ENCODE data around the gene LZTFL1.

LZTFL1 gene

DNA sequence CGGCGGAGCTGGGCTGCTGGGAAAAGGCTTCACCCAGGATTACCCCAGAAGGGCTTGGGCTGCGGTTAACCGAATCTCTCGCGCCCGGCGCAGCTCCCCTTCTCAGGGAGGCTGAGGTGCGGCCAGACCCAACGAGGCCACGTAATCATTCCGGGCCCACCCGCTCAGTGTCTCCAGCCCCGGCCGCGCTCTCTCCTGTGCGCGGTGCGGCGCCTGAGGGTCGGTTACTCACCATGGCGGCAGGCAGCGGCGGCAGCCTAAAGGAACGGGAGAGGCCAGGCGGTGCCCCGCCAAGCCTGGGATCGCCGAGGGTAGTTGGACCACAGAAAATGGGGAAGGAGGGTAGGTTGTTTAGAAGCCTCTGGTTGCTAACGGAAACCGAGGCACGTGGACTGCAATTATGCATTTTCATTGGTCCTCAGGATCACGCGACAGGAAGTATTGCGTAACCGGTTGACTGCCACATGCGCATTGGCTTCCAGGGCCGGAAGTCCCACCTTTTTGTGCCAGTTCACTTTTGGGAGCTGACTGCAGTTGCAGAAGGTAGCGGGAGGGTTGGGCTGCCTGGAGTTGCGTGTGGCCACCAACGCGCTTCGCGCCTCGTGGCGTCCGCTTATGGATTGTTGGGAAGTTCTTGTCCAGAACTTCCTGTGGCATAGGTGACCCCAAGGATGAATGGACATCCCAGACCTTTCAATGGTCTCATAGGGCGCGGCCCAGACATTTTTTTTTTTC is at the start of gene LZTFL1:
TSS of gene LZTFL1 (minus strand) at position 363 of the 735 bp plus-strand sequence. CDS start at position 235, 128 bp downstream.
- no peak for TF ChIP-seq CTCF (conservative IDR thresholded peaks at IDR 0.05; ENCODE audit: low read depth, low read length)
- peak within 1 kb of the TSS; percentile 97 for H3K4me3 ChIP-seq (ENCODE audit: low read depth, low read length)
- peak; percentile 98 for DNase-seq (ENCODE audit: low read depth)

DNA sequence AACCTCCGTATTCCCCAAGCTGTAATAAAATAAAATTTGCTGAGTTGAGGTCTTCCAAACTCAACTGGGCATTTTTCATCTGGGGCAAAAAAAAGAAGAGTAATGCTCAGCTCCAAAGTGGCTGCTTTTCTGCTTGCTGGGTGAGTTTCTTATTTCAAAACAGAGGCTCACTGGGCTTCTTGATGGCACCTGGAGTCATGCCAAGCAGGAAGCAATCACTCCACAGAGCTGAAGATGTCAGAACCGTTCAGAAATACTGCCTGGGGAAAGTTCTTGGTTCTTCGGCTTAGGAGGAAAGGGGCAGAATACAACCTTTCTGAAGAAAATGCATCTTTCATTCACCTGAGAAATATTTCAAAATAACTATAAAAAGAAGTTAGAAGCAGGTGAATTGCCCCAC is 48.5 kb upstream of the LZTFL1 start:
- DNase-seq (ENCODE audit: low read depth): no peak
- no peak for TF ChIP-seq CTCF (conservative IDR thresholded peaks at IDR 0.05; ENCODE audit: low read depth, low read length)
- H3K4me3 ChIP-seq (ENCODE audit: low read depth, low read length): no peak overlapping the region

DNA sequence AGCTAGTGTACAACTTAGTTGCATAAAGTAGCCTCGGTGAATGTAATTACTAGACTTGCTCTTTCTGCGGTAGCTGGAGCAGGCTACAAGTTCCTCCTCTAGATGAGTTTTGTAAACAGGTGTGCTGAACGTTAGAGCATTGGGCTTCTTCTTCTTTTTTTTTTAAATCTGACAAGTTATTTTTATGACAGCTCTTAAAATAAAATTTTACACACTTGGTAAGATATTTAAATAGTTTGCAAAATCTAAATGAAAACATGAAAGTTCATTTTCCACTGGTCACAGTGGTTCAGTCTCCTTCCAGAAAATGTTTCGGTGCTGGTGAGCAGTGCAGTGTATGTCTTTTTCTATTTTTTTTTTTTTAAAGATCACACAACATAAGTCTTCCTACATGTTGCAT is 47.4 kb upstream of the LZTFL1 start:
- TF ChIP-seq CTCF (conservative IDR thresholded peaks at IDR 0.05; ENCODE audit: low read depth, low read length): no peak
- H3K4me3 ChIP-seq (ENCODE audit: low read depth, low read length): no peak overlapping the region
- no peak for DNase-seq (ENCODE audit: low read depth)

- no peak for TF ChIP-seq CTCF (conservative IDR thresholded peaks at IDR 0.05; ENCODE audit: low read depth, low read length)
- DNase-seq (ENCODE audit: low read depth): peak; percentile 46
- H3K4me3 ChIP-seq (ENCODE audit: low read depth, low read length): no peak overlapping the region
Measured at GRCh38 chr3:45887759-45888511, 46.0 kb upstream of the LZTFL1 start.

DNA sequence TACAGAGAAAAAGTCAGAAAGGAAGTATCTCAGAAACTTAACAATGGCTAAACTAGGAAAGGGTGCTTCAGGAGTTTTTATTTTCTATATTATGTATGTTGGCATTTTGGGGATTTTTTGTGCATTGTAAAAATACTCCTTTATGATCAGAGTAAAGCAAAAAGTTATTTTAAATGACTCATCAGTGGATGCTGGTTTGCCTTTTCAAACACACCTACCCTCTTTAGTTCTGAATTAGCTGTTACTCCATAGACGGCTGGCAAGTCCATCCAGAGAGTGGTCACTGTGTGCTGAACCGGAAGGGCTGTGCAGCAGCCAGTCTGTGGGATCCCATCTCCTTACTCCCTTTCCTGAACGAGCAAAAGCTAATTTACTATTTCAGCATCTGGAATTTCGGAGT is 45.4 kb upstream of the LZTFL1 start:
- no peak for DNase-seq (ENCODE audit: low read depth)
- H3K4me3 ChIP-seq (ENCODE audit: low read depth, low read length): no peak overlapping the region
- no peak for TF ChIP-seq CTCF (conservative IDR thresholded peaks at IDR 0.05; ENCODE audit: low read depth, low read length)

DNA sequence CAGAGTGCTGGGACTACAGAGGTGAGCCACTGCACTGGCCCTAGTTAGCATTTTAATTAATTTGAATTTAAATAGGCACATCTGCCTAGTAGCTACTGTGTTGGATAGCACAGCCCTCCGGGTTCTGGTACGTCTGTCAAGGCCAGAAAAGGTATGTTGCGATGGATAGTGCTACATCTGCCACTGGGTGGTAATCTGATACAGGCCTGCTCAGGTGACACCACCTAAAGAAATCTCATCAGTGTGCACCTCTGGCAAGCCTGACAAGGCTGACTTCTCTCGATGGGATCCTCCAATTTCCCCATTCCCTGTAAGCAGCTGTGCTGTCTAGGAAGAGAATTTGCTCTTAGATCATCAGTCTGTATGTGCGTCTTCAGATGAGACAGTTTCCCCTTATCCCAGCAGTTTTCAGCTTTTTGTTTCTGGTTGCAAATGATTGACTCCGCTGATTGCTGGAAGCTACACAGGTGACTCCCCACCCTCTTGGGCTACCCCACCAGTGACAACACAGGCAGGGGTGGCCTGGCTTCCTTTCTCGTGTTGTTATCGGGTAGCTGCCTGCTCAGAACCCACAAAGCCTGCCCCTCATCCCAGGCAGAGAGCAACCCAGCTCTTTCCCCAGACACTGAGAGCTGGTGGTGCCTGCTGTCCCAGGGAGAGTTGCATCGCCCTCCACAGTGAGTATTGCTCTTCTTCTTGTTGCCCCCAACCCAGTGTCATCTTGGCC is 44.2 kb upstream of the LZTFL1 start, which contains the start of gene CCR9:
TSS of gene CCR9 (plus strand) at position 565 of the 727 bp plus-strand sequence. CDS start 8,391 bp downstream, outside the sequence.
- DNase-seq (ENCODE audit: low read depth): no peak
- TF ChIP-seq CTCF (conservative IDR thresholded peaks at IDR 0.05; ENCODE audit: low read depth, low read length): no peak
- H3K4me3 ChIP-seq (ENCODE audit: low read depth, low read length): no peak within 1 kb of the TSS

All from choroid plexus epithelial cell (primary cell).